HG03135 (cell line): ENCODE data around the gene CD81.
"Not testable (repeated sequence)": the region's sequence is repeated elsewhere in the genome, so short reads cannot be mapped to it uniquely, and the experiment has no call there.

Source experiments
- ATAC-seq: cut with Tn5 transposase; IDR thresholded peaks from one replicate; pipeline ENCODE4 v1.9.1; 2021; ENCODE audit warnings: mild to moderate bottlenecking, moderate library complexity; ENCODE audit not compliant: unreplicated experiment

CD81 gene, protein sequence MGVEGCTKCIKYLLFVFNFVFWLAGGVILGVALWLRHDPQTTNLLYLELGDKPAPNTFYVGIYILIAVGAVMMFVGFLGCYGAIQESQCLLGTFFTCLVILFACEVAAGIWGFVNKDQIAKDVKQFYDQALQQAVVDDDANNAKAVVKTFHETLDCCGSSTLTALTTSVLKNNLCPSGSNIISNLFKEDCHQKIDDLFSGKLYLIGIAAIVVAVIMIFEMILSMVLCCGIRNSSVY

DNA sequence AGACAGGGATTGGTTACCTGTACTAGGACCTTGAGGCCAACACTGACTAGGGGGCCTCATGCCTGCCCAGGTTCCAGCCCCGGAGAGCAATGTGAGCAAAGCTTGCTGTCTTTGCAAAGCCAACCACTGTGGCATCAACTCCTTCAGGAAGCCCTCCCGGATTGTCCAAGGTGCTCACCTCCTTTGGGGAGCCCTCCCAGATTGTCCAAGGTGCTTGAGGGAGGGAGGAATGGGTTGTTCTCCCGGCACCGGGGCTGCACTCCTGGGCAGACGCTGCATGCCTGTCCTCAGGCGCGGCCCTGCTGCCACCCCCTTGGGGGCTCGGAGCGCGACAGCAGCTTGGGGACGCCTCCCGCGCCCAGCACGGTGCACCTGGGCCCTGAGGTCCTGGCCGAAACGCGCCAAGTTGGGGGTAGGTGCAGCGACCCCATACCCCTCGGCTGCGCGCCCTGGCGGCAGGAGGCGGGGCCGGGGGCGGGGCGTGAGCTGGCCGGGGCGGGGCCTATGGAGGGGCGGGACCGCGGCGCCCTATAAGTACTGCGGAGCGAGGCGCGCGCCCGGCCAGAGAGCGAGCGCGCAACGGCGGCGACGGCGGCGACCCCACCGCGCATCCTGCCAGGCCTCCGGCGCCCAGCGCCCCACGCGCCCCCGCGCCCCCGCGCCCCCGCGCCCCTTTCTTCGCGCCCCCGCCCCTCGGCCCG lies at the start of gene CD81:
Gene CD81, plus strand, starts transcription at position 560 of the 701 bp plus-strand sequence. CDS start 240 bp downstream, outside the sequence.
- ATAC-seq: peak; percentile 61

DNA sequence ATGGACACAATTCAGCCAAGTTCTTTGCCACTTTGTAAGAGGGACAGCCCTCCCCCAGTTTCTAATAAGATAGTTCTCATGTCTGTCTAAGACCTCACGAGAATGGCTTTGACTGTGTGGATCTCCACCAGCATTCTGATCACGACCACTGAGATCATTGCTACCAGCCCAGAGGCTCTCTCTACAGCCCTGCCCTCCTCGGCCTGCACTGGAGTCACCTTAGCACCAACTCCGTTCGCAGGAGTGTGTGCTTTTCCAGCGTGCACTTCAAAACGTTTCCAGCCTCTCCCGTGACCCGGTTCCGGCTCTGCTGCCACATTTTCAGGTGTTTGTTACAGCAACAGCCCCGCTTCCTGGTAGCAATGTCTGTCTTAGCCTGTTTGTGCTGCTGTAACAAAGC lies 49.1 kb upstream of the CD81 start:
- ATAC-seq: no peak

DNA sequence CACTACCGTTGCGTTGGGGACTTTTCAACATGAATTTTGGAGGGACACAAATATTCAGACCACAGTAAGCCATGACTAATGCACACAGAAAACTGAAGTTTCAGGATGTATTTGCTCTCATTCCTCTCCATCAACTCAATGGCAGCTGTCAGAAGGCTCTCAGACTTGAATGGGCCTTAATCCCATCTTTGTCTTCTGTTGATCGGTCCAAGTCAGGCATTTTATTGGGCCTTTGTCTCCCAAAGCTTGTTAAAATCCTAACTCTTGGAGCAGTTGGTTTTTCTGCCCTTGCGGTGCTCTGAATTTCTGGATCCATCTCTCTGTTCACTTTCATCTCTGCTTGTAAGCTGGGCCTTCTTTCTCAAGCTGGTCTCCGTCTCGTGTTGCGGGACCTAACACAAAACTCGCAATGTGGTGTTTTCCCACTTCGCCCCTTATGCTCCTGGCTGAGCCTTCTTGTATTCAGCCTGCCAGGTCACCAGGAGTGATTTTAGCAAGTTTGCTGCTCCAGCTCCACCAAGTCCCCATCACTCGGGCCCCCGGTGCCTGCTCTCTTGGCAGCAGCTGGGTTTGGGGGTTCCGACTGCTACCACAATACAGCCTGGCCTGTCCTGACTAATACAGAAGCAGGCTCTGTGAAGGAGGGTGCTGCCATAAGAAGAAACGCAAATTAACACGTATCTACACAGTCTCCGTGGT lies 48.3 kb upstream of the CD81 start:
- no peak for ATAC-seq

DNA sequence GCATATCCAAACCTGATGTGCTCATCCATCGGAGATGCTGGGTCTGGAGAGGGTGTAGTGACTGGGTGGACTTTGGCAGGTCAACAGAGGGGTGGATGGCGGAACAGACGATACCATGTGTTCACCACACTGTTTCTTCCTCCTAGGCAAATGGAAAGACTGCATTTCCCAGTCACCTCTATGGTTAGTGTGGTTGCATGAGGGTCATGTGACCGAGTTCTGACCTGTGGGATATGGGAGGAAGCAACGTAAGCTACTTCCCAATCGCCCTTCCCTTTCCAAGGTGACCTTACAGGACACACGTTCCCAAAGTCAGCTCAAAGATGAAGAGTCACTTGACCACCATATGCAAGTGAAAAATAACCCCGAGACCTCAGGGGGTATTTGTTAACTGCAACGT lies 47.6 kb upstream of the CD81 start:
- ATAC-seq: no peak

DNA sequence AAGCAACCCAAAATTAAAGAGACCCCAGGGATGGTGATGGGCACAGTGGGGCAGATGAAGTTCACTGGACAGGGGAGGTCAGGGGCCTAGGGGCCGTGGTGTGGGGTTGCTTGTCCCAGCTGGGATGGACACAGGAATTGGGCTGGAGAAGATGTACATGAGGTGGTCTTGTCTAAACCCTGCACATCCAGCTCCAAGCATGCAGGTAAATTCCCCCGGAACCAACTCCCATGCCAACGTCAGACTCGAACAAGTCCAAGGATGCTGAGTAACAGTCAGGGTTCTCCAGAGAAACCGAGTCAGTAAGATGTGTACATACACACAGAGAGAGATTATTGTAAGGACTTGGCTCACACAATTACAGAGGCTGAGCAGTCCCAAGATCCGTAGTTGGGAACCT lies 46.4 kb upstream of the CD81 start:
- no peak for ATAC-seq

DNA sequence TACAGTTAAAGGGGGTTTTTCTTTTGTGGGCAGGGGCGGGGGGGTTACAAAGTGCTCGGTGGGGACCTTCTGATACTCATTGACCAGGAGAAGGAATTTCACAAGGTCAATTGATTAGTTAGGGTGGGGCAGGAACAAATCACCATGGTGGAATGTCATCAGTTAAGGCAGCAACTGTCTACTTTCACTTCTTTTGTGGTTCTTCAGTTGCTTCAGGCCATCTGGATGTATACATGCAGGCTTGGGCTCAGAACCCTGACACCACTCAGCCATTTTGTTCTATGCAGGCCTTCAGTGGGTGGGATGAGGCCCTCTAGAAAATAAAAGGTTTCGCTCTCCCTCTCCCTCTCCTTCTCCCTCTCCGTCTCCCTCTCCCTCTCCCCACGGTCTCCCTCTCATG lies 45.7 kb upstream of the CD81 start:
- ATAC-seq: no peak

DNA sequence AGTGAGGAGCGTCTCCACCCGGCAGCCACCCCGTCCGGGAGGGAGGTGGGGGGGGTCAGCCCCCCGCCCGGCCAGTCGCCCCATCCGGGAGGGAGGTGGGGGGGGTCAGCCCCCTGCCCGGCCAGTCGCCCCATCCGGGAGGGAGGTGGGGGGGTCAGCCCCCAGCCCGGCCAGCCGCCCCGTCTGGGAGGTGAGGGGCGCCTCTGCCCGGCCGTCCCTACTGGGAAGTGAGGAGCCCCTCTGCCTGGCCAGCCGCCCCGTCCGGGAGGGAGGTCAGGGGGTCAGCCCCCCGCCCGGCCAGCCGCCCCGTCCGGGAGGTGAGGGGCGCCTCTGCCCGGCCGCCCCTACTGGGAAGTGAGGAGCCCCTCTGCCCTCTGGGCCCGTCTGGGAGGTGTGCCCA lies 44.5 kb upstream of the CD81 start:
- not testable (repeated sequence) for ATAC-seq

DNA sequence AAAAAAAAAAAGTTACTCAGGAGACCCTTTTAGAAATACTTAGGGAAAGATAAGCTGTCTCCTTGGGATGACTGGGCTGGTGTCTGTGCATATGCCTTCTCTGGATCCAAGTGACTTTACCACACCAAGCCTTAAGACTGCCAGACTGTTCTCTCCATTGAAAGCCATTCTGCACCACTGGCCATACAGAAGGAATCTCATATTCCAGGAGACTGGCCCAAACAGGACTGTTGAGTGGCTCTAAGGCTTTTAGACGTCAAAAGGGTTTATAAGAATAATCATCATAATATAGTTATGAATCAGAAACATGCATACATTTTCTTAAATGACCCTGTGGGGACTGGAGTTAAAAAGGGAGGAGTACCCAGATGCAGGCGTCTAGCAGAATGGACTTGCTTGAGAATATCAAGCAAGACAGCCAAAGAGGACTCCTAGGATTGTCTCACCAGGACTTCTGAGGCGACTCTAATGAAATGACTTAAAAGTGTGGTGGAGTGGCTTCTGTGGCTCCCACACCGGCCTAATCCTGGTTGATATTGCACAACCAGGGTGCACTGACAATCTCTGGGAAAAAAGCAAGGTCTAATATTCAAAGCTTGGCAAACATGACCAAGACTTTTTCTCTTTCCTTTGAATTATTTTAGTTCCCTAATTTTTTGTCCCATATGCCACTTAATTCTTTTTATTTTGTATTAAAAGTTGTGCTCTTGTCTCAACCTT lies 43.5 kb upstream of the CD81 start:
- ATAC-seq: not testable (repeated sequence)

DNA sequence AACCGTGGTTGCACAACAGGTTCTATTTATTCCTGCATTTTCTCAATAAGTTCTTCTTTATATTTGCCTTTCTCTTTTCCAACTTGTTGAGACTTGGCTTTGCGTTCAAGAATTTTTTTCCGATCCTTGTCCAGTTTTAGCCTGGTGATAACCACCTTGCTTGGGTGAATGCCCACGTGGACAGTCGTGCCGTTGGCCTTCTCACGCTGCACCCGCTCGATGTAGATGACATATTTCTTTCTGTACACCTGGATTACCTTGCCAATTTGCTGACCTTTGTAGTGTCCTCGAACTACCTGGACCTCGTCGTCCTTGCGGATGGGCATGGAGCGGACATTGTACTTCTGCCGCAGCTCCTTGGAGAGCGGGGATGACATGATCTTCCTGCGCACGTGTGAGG lies 41.8 kb upstream of the CD81 start:
- not testable (repeated sequence) for ATAC-seq

DNA sequence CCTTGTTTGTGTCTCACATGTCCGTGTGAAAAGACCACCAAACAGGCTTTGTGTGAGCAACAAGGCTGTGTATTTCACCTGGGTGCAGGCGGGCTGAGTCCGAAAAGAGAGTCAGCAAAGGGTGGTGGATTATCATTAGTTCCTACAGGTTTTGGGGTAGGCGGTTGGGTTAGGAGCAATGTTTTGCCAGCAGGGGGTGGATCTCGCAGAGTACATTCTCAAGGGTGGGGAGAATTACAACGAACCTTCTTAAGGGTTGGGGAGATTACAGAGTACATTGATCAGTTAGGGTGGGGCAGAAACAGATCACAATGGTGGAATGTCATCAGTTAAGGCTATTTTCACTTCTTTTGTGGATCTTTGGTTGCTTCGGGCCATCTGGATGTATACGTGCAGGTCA lies 38.4 kb upstream of the CD81 start:
- not testable (repeated sequence) for ATAC-seq

DNA sequence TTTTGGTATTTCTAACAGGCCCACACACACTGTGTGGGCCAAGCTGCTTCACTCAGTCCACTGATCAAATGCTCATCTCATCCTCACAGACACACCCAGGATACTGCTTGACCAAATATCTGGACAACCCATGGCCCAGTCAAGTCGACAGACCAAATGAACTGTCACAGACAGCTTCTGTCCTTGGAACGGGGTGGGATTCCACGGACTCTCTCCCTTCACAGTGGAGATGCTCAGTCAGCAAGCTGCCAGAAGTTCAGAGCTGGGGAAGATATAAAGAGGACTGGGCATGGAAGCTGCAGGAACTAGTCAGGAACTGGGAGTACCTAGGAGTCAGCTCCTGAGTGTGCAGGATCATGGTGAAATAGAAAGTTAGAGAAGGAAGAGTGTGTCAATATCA lies 34.6 kb upstream of the CD81 start:
- no peak for ATAC-seq

DNA sequence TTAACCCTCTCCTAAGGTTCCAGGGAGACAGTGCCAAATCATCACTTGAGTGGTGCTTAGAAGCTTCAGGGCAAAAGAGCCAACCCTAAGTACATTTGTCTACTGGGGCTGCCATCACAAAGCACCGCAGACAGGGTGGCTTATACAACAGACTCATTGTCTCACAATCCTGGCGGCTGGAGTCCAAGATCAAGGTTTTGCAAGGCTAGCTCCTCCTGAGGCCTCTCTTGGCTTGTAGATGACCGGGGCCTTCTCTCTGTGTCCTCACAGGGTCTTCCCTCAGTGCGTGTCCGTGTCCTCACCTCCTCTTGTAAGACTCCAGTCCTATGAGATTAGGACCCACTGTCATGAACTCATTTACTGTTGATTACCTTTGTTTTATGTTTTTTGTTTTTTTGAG lies 34.1 kb upstream of the CD81 start:
- ATAC-seq: no peak

DNA sequence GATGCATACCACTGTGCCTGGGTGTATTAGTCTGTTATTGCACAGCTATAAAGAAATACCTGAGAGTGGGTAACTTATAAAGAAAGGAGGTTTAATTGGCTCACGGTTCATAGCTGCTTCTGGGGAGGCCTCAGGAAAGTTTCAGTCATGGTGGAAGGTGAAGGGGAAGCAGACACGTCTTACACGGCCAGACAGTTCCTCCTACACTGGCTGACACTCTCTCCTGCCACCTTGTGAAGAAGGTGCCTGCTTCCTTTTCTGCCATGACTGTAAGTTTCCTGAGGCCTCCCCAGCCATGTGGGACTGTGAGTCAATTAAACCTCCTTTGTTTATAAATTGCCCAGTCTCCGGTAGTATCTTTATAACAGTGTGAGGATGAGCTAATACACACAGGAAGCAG lies 33.6 kb upstream of the CD81 start:
- no peak for ATAC-seq

DNA sequence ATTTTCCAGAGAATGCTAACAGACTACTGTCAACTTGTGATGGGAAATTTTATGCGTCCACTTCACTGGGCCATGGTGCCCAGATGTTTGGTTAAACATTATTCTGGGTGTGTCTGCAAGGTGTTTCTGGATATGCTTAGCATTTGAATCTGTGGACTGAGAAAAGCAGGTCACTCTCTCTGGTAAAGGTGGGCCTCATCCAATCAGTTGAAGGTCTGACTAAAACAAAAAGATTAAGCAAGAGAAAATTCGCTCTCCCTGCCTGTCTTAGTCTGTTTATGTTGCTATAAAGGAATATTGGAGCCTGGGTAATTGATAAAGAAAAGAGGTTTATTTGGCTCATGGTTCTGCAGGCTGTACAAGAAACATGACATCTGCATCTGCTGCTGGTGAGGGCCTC lies 32.1 kb upstream of the CD81 start:
- no peak for ATAC-seq

DNA sequence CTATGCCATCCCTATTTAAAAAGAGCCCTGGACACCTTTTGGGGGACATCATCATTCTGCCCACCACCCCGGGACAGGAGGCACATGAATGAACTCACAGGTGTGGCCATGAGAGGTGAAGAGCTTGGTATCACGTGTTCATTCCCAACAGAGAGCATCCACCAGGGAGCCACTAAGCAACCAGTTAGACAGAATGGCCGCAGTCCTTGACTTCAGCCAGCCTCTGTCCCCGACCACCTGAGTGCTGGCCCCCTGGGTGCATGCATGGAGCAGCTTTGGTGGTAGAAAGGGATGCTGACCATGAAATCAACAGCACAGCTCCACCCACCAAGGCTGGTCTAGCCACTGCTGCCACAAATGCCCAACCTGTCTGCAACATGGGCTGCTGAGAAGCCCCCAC lies 31.1 kb upstream of the CD81 start:
- ATAC-seq: no peak

DNA sequence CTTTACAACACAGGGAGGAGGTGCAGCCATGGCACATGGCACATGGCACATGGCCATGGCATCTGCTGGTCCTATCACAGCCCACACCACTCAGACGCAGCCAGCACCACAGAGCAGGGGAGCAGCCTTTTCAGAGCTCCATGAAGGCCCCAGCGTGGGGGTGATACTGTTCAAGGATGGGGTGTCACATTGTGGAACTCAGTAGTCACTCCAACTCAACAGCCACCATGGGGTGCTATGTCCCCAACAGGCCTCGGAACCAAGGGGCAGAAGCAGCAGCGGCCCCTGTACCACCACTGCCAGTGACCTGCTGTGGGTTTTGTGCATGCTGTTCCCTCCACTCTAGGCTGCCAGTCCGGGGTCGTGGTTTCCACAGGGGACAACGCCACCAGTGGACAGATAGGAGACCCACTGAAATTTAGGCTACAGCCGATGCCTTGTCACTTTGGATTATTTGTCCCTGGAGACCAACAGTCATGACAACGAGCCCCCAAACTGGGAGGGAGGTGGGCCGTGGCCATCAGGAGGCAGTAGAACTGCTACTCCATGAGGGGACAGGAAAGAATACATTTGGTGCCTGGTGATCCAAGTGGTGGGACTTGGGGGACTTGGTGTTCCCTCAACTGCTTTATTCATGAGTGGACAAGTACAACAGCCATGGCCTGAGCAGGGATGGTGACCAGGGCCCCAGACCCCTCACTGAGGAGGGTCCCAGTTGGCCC lies 30.4 kb upstream of the CD81 start:
- no peak for ATAC-seq

DNA sequence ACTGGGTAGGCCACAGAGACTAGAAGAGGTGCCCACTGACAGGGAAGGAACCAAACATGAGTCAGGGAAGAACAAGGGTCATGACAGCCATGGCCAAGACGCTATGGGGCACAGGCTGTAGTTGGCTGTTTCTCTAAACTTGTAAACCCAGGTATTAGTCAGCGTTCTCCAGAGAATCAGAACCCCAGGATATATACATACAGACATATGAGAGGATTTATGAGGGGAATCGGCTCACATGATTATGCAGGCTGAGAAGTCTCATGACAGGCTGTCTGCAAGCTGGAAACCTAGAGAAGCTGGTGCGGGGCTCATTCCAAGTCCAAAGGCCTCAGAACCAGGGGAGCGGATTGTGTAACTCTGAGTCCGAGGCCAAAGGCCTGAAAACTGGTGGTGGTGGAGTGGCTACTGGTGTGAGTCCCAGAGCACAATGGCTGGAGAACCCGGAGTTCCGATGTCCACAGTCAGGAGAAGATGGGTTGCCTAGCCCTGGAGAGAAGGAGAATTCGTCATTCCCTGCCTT lies 29.7 kb upstream of the CD81 start:
- no peak for ATAC-seq

DNA sequence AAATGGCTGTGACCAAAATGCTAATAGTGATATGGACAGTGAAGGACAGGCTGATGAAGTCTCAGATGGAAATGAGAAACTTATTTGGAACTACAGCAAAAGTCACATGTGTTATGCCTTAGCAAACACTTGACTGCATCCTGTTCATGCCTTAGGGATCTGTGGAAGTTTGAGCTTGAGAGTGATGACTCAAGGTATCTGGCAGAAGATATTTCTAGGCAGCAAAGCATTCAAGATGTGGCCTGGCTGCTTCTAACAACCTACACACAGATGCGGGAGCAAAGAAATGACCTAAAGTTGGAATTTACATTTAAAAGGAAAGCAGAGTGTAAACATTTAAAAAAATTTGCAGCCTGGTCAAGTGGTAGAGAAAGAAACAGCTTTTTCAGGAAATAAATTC lies 28.1 kb upstream of the CD81 start:
- no peak for ATAC-seq

DNA sequence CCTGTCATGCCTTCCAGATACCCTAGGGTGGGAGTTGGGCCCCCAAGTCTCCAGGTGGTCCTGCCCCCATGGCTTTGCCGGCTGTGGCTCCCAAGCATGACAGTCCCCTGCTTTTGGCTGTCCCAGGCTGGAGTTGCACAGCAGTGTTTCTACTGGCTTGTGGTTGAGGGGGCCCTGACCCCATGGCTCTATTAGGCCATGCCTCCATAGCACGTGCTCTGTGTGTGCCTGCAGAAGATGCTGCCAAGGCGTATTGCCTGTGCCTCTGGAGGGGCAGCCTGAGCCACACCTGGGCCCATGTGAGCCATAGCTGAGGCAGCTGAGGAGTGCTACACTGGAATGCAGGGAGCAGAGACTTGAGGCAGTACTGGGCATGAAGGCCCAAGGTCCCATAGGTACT lies 25.4 kb upstream of the CD81 start:
- no peak for ATAC-seq

DNA sequence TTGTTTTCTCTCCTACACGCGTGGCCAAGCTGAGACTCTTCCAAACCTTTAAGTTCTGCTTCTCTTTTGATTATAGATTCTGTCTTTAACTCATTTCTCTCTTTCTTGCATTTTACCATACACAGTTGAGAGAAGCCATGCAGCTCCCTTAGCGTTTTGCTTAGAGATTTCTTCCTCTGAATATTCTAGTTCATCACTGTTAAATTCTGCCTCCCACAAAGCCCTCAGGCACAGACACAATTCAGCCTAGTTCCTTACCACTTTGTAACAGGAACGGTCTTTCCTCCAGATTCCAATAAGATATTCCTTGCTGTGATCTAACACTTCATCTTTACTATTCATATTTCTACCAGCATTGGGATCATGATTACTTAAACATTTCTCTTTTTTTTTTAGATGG lies 24.7 kb upstream of the CD81 start:
- no peak for ATAC-seq
